SK-N-SH treated with all-trans-retinoic acid at 6 μM for 48 hours (cell line): Measurements from ENCODE around the gene FLRT2.

Experiments
- ATAC-seq: fragments of 200-7000 bp; cut with Tn5 transposase; 3 replicates; pipeline ENCODE4 v1.9.1; 2020; ENCODE audit warnings: mild to moderate bottlenecking, moderate library complexity
- ARNTL ChIP-seq: fragments of 450-650 bp; formaldehyde crosslinking; IDR thresholded peaks from 2 replicates; pipeline ENCODE4 v1.5.0; 2020; ENCODE audit warnings: low read depth, mild to moderate bottlenecking, moderate library complexity, borderline replicate concordance
- CREB5 ChIP-seq: fragments of 250-450 bp; sonication (Bioruptor Pico); IDR thresholded peaks from 2 replicates; pipeline ENCODE4 v1.5.1; 2020; ENCODE audit warnings: low read depth, mild to moderate bottlenecking, moderate library complexity
- CSDC2 ChIP-seq: fragments of 250-450 bp; sonication (Bioruptor Pico); IDR thresholded peaks from 2 replicates; pipeline ENCODE4 v1.5.0; 2020; ENCODE audit warnings: mild to moderate bottlenecking, moderate library complexity
- ESRRG ChIP-seq: fragments of 250-450 bp; sonication (Bioruptor Pico); IDR thresholded peaks from 2 replicates; pipeline ENCODE4 v1.6.1; 2021; ENCODE audit warnings: mild to moderate bottlenecking
- GLIS3 ChIP-seq: fragments of 250-450 bp; sonication (Bioruptor Pico); IDR thresholded peaks from 2 replicates; pipeline ENCODE4 v1.5.0; 2020; ENCODE audit warnings: mild to moderate bottlenecking, moderate library complexity
- ISL1 ChIP-seq: fragments of 250-450 bp; sonication (Bioruptor Pico); IDR thresholded peaks from 2 replicates; pipeline ENCODE4 v2.1.2; 2022; ENCODE audit warnings: mild to moderate bottlenecking, moderate library complexity
- OSR1 ChIP-seq: fragments of 250-450 bp; sonication (Bioruptor Pico); IDR thresholded peaks from 2 replicates; pipeline ENCODE4 v1.8.0; 2022; ENCODE audit warnings: moderate library complexity, mild to moderate bottlenecking, inconsistent platforms
- POU6F1 ChIP-seq: fragments of 250-450 bp; sonication (Bioruptor Pico); IDR thresholded peaks from 2 replicates; pipeline ENCODE4 v1.8.0; 2021; ENCODE audit warnings: low read depth, mild to moderate bottlenecking, moderate library complexity, borderline replicate concordance
- PPARA ChIP-seq: fragments of 250-450 bp; sonication (Bioruptor Pico); IDR thresholded peaks from 2 replicates; pipeline ENCODE4 v1.5.0; 2020; ENCODE audit warnings: mild to moderate bottlenecking, borderline replicate concordance
- RARB ChIP-seq: fragments of 250-450 bp; sonication (Bioruptor Pico); IDR thresholded peaks from 2 replicates; pipeline ENCODE4 v1.8.0; 2021; ENCODE audit warnings: mild to moderate bottlenecking, moderate library complexity
- TCF4 ChIP-seq: fragments of 250-450 bp; sonication (Bioruptor Pico); IDR thresholded peaks from 2 replicates; pipeline ENCODE4 v1.8.0; 2021; ENCODE audit warnings: mild to moderate bottlenecking, moderate library complexity, borderline replicate concordance
- TOX ChIP-seq: fragments of 250-450 bp; sonication (Bioruptor Pico); IDR thresholded peaks from 2 replicates; pipeline ENCODE4 v1.8.0; 2021; ENCODE audit warnings: mild to moderate bottlenecking, moderate library complexity, borderline replicate concordance
- ZC3H10 ChIP-seq: fragments of 250-450 bp; sonication (Bioruptor Pico); IDR thresholded peaks from 2 replicates; pipeline ENCODE4 v1.5.1; 2021; ENCODE audit warnings: mild to moderate bottlenecking, moderate library complexity
- ZFP3 ChIP-seq: fragments of 250-450 bp; sonication (Bioruptor Pico); IDR thresholded peaks from 2 replicates; pipeline ENCODE4 v1.5.0; 2020; ENCODE audit warnings: mild to moderate bottlenecking, moderate library complexity
- ZFP30 ChIP-seq: fragments of 450-650 bp; formaldehyde crosslinking; IDR thresholded peaks from 2 replicates; pipeline ENCODE4 v1.5.0; 2022; ENCODE audit warnings: mild to moderate bottlenecking, moderate library complexity
- ZNF565 ChIP-seq: fragments of 450-650 bp; formaldehyde crosslinking; conservative IDR thresholded peaks from 2 replicates; pipeline ENCODE4 v1.5.0; 2020; ENCODE audit warnings: low read depth, mild to moderate bottlenecking, moderate library complexity
- ZNF70 ChIP-seq: fragments of 450-650 bp; formaldehyde crosslinking; IDR thresholded peaks from 2 replicates; pipeline ENCODE4 v1.5.0; 2020; ENCODE audit warnings: mild to moderate bottlenecking, moderate library complexity
- ZNF8 ChIP-seq: fragments of 450-650 bp; formaldehyde crosslinking; IDR thresholded peaks from 2 replicates; pipeline ENCODE4 v1.5.0; 2020; ENCODE audit warnings: mild to moderate bottlenecking, moderate library complexity
- TF ChIP-seq, protein P1 (sequence below): fragments of 250-450 bp; sonication (Bioruptor Pico); IDR thresholded peaks from 2 replicates; pipeline ENCODE4 v1.8.0; 2020; ENCODE audit warnings: mild to moderate bottlenecking, moderate library complexity, borderline replicate concordance
- TF ChIP-seq, protein P2 (sequence below): fragments of 250-450 bp; sonication (Bioruptor Pico); IDR thresholded peaks from 2 replicates; pipeline ENCODE4 v1.5.0; 2020; ENCODE audit warnings: mild to moderate bottlenecking, moderate library complexity
- TF ChIP-seq, protein P3 (sequence below): fragments of 250-450 bp; sonication (Bioruptor Pico); IDR thresholded peaks from 2 replicates; pipeline ENCODE4 v1.5.1; 2021; ENCODE audit warnings: mild to moderate bottlenecking, moderate library complexity

Gene FLRT2

GRCh38 chr14:85534458-85535293 is 4.7 kb downstream of the FLRT2 start:
- TF ChIP-seq ZNF70 (CRISPR knock-in tag) (no peak), ISL1 (no peak), ZNF8 (CRISPR knock-in tag) (no peak), CSDC2 (CRISPR knock-in tag) (no peak), GLIS3 (no peak), ESRRG (CRISPR knock-in tag) (no peak), CREB5 (CRISPR knock-in tag) (no peak), ZC3H10 (CRISPR knock-in tag) (no peak), ZFP3 (CRISPR knock-in tag) (no peak), ZNF565 (CRISPR knock-in tag) (no peak), PPARA (CRISPR knock-in tag) (no peak), TOX (CRISPR knock-in tag) (no peak), ZFP30 (CRISPR knock-in tag) (no peak), POU6F1 (no peak), ARNTL (CRISPR knock-in tag) (no peak), RARB (CRISPR knock-in tag) (no peak)
- TF ChIP-seq, protein P1, sequence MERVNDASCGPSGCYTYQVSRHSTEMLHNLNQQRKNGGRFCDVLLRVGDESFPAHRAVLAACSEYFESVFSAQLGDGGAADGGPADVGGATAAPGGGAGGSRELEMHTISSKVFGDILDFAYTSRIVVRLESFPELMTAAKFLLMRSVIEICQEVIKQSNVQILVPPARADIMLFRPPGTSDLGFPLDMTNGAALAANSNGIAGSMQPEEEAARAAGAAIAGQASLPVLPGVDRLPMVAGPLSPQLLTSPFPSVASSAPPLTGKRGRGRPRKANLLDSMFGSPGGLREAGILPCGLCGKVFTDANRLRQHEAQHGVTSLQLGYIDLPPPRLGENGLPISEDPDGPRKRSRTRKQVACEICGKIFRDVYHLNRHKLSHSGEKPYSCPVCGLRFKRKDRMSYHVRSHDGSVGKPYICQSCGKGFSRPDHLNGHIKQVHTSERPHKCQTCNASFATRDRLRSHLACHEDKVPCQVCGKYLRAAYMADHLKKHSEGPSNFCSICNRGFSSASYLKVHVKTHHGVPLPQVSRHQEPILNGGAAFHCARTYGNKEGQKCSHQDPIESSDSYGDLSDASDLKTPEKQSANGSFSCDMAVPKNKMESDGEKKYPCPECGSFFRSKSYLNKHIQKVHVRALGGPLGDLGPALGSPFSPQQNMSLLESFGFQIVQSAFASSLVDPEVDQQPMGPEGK (CRISPR knock-in tag), result no peak
- TF ChIP-seq, protein P2, sequence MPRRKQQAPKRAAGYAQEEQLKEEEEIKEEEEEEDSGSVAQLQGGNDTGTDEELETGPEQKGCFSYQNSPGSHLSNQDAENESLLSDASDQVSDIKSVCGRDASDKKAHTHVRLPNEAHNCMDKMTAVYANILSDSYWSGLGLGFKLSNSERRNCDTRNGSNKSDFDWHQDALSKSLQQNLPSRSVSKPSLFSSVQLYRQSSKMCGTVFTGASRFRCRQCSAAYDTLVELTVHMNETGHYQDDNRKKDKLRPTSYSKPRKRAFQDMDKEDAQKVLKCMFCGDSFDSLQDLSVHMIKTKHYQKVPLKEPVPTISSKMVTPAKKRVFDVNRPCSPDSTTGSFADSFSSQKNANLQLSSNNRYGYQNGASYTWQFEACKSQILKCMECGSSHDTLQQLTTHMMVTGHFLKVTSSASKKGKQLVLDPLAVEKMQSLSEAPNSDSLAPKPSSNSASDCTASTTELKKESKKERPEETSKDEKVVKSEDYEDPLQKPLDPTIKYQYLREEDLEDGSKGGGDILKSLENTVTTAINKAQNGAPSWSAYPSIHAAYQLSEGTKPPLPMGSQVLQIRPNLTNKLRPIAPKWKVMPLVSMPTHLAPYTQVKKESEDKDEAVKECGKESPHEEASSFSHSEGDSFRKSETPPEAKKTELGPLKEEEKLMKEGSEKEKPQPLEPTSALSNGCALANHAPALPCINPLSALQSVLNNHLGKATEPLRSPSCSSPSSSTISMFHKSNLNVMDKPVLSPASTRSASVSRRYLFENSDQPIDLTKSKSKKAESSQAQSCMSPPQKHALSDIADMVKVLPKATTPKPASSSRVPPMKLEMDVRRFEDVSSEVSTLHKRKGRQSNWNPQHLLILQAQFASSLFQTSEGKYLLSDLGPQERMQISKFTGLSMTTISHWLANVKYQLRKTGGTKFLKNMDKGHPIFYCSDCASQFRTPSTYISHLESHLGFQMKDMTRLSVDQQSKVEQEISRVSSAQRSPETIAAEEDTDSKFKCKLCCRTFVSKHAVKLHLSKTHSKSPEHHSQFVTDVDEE (CRISPR knock-in tag), result no peak
- TF ChIP-seq, all 23 proteins: peak for 0
- no peak for ATAC-seq

DNA sequence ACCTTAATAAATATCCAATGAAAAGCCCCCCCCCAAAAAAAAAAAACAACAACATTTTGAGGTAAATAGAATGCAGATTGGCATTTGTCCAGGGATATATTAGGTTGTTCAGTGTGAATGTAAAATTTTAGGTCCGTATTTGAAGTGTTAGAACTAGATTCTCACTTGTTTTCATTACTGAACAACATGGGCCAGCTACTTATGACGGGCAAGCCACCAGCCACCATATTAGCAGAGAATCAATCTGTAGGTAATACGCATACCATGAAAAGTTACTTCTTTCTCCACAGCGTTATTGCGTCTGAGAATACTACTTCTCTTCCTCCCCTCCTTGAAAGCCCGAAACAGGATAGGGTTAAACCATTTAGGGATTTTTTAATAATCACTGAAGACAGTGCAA is 5.4 kb downstream of the FLRT2 start:
- no peak for ATAC-seq
- TF ChIP-seq ZFP3 (CRISPR knock-in tag) (no peak), ZNF70 (CRISPR knock-in tag) (no peak), TOX (CRISPR knock-in tag) (no peak), ESRRG (CRISPR knock-in tag) (no peak), OSR1 (CRISPR knock-in tag) (no peak), ZC3H10 (CRISPR knock-in tag) (no peak), ZFP30 (CRISPR knock-in tag) (no peak), PPARA (CRISPR knock-in tag) (no peak), TCF4 (CRISPR knock-in tag) (no peak), ARNTL (CRISPR knock-in tag) (no peak)
- TF ChIP-seq, protein P3, sequence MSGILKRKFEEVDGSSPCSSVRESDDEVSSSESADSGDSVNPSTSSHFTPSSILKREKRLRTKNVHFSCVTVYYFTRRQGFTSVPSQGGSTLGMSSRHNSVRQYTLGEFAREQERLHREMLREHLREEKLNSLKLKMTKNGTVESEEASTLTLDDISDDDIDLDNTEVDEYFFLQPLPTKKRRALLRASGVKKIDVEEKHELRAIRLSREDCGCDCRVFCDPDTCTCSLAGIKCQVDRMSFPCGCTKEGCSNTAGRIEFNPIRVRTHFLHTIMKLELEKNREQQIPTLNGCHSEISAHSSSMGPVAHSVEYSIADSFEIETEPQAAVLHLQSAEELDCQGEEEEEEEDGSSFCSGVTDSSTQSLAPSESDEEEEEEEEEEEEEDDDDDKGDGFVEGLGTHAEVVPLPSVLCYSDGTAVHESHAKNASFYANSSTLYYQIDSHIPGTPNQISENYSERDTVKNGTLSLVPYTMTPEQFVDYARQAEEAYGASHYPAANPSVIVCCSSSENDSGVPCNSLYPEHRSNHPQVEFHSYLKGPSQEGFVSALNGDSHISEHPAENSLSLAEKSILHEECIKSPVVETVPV (CRISPR knock-in tag), result no peak
- TF ChIP-seq, protein P1 (CRISPR knock-in tag), result no peak
- TF ChIP-seq, all 23 proteins: peak for 0
